AG04450 (cell line): ENCODE results near the gene TMEM54. TPM values are rescaled to one million over a fixed set of nuclear protein-coding genes. Genes with fewer than 3 reads are reported as not detected.

Experiments used
- CTCF ChIA-PET: fragments of 300-600, 350-600 bp; formaldehyde crosslinking; extraction: SDS; loops from one replicate; lab custom pipeline; 2022; ENCODE audit warnings: antibody characterized with exemption, inconsistent platforms; lab: Charles Lee
- POLR2A ChIA-PET: fragments of 350-600 bp; formaldehyde crosslinking; extraction: SDS; loops from one replicate; lab custom pipeline; 2021; ENCODE audit warnings: antibody characterized with exemption, inconsistent platforms; lab: Yijun Ruan, JAX
- DNase-seq: peaks from one replicate; pipeline ENCODE4 v3.0.0-alpha.2; 2011; ENCODE audit warnings: low read depth, low spot score
- H3K27ac ChIP-seq: one replicate; pipeline ENCODE4 v1.5.1; 2012; ENCODE audit warnings: low read depth, low read length, control low read depth
- H3K27me3 ChIP-seq: one replicate; pipeline ENCODE4 v1.6.0; 2012; ENCODE audit warnings: low read length; ENCODE audit not compliant: control insufficient read depth, insufficient read depth
- H3K4me3 ChIP-seq: 2 replicates; pipeline ENCODE4 v1.5.1; 2011; ENCODE audit warnings: mild to moderate bottlenecking, low read depth, low read length, control low read depth
- H3K9me3 ChIP-seq: 2 replicates; pipeline ENCODE4 v1.5.1; 2012; ENCODE audit warnings: low read length; ENCODE audit not compliant: control insufficient read depth, insufficient read depth
- CTCF ChIP-seq: IDR thresholded peaks from 2 replicates; pipeline ENCODE4 v1.5.1; 2011; ENCODE audit warnings: low read depth, low read length, control low read depth, inconsistent platforms
- polyA plus RNA-seq: library from polyadenylated mRNA; depleted of rRNA; stranded (reverse); fragments of >200 nt; gene quantifications from 2 replicates; pipeline ENCODE4 v1.2.3, GENCODE V29; 2011

TMEM54 gene
- polyA plus RNA-seq, 1 experiment: 28.6 TPM

- ChIA-PET CTCF (interaction anchor here (0.6 to 0.9 kb wide), 2 partner anchors 48 to 49 kb away, joined by 3 read pairs; no protein-coding TSS in a partner anchor), POLR2A (no interaction called here)
- Histone ChIP-seq H3K9me3 (no peaks in the 10 kb centered on the region), H3K4me3 (no peak overlapping the region), H3K27ac (no peak overlapping the region), H3K27me3 (peaks cover 2% of the 10 kb centered on the region)
- DNase-seq: no peak
- TF ChIP-seq CTCF: no peak
These were observed 23.7 kb upstream of the TMEM54 start for GRCh38 chr1:32924881-32925344.

GRCh38 chr1:32920833-32921232, 19.6 kb upstream of the TMEM54 start:
- no peaks in the 10 kb centered on the region for H3K27me3 ChIP-seq
- no peak for DNase-seq
- no peaks in the 10 kb centered on the region for H3K9me3 ChIP-seq
- no peak for TF ChIP-seq CTCF
- ChIA-PET CTCF (interaction anchor here (2.6 kb wide), 1 partner anchor 13 kb away, joined by 11 read pairs; no protein-coding TSS in a partner anchor), POLR2A (no interaction called here)
- no peak overlapping the region for H3K27ac ChIP-seq
- H3K4me3 ChIP-seq: no peak overlapping the region

GRCh38 chr1:32919811-32920733, 18.9 kb upstream of the TMEM54 start:
- Histone ChIP-seq H3K27ac (peak overlapping the region; percentile 68), H3K9me3 (no peaks in the 10 kb centered on the region), H3K4me3 (no peak overlapping the region), H3K27me3 (no peaks in the 10 kb centered on the region)
- ChIA-PET POLR2A (no interaction called here), CTCF (interaction anchor here (0.9 to 2.6 kb wide), 2 partner anchors 14 to 33 kb away, joined by 3 to 11 read pairs; no protein-coding TSS in a partner anchor)
- peak; percentile 16 for DNase-seq
- no peak for TF ChIP-seq CTCF

- no peak for DNase-seq
- TF ChIP-seq CTCF: no peak
- ChIA-PET POLR2A (no interaction called here), CTCF (interaction anchor here (1.2 kb wide), 1 partner anchor 25 kb away, joined by 5 read pairs; no protein-coding TSS in a partner anchor)
- Histone ChIP-seq H3K27ac (no peak overlapping the region), H3K27me3 (no peaks in the 10 kb centered on the region), H3K4me3 (no peak overlapping the region), H3K9me3 (no peaks in the 10 kb centered on the region)
These were observed 17.0 kb upstream of the TMEM54 start for GRCh38 chr1:32918179-32918578.

GRCh38 chr1:32917521-32917920, 16.3 kb upstream of the TMEM54 start:
- no peaks in the 10 kb centered on the region for H3K9me3 ChIP-seq
- TF ChIP-seq CTCF: no peak
- no peak for DNase-seq
- ChIA-PET CTCF (interaction anchor here (1.0 to 1.1 kb wide), 2 partner anchors 14 to 25 kb away, joined by 3 read pairs; no protein-coding TSS in a partner anchor), POLR2A (no interaction called here)
- H3K27me3 ChIP-seq: no peaks in the 10 kb centered on the region
- no peak overlapping the region for H3K4me3 ChIP-seq
- no peak overlapping the region for H3K27ac ChIP-seq
